Stimulated activated CD8-positive, alpha-beta memory T cell treated with anti-CD3 and anti-CD28 coated beads, Interleukin-7, amount 100 ng/mL, for 4 hours (primary cell): ENCODE results near the gene ACACA.

Source experiments
- DNase-seq, 2 donors: peaks; one replicate each; pipeline ENCODE4 v3.0.0-alpha.2; 2020; ENCODE audit warnings: low read depth in 2 of 2

Gene ACACA

DNA sequence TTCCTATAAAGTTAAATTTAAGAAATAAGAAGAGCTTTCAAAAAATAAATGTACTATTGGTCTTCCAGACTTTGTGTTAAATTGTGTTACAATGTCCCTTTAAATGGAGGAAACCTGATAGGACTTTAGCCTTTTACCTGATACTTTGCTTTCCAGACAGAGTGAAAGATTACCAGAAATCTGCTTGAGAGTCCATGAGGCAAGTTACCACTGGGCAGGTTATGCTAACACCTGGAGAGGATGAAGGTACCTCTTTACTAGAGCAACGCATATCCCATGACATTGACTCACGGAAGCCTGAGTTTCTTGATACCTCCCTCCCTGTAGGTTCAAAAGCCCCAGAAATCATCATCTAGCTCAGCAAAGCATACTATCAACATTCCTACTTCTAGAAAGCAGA is 174.7 kb downstream of the ACACA start:
- no peak for DNase-seq

DNA sequence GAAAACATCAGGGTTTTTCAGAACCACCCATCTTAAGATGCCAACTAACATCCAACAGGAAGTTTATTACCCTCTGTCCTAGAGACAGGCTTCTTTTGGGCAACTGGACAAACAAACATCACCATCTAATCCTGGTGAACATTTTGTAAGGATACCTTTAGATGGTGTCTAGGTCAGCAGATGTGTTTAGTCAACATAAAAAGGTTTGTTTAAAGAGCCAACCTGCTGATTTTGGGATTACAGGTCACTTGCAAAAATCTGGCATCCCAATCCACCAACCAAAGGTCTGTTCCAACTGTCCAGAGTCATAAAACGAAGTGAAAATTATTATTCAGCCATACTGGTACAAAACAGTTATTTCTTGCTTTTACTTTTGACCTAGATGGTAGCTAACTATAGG is 176.0 kb downstream of the ACACA start:
- DNase-seq: no peak

DNA sequence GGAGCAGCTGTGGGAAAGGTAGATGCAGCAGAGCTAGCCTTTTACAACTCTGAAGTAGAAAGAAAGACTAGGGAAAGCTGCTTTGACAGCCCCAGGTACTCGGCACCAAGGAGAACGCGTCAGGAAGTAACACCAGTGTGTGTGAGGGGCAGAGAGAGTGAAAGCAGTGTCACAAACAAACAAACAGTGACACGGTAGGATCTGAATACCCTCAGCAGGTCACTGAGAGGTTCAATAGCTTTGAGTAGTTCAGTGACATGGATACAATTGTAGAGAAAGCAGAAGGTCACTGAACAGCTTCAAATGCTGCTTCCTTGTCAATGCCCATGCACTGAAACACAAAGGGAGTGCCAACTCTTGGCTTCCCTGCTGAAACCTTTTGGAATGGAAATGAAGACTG is 181.2 kb downstream of the ACACA start:
- no peak for DNase-seq

- DNase-seq: no peak
Observed at GRCh38 chr17:37221865-37222264, 184.8 kb downstream of the ACACA start.

GRCh38 chr17:37220607-37220953 is 186.1 kb downstream of the ACACA start:
- DNase-seq: no peak

DNA sequence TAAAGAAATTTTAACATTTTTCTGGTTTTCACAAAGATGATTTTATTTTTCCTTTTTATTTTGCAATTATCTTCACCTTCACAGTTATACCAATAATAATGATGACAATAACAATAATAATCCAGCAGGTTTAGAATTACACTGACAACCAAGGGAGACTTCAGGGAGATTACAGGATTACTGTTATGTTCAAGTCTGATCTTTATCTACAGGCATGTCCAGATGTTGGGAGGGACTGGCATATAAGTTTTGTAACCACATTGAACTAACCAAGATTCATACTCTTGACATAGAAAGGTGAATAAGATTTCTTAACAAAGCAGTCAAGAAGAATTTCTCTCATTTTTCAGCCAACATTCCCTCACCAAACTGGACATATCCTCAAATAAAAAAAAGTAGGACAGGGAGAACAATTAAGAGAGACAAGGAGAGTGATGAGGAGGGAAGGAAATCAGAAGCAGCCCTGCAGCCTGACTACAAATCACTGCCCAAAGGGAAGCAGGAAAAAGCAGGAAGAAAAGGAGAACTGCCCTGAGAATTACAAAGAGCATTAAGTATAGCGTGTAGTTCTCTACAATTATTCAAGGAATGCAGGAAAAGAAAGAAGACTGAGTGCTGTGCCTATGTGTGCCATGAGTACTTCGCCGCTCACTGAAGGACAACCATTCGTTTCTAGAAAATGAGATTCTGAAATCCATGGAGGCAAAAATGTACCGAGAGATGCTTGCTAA is 186.6 kb downstream of the ACACA start:
- no peak for DNase-seq

DNA sequence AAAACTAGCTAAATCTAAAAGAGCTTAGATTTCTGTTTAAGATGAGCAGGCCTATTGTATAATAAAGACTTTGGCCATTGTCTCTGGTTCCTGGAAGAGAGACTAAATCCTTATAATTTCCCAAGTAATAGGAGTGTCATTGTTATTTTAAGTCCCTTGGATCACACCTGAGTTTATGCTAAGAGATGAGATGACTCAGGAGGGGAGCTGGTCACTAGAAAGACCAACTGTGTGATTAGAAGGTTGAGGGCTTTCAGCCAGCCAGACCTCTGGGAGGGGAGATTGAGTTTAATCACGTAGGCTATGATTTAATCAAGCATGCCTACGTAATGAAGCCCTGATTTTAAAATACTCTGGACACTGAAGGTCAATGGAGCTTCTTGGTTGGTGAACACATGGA is 187.8 kb downstream of the ACACA start:
- DNase-seq: no peak

- no peak for DNase-seq
Observed at GRCh38 chr17:37214416-37214815, 192.2 kb downstream of the ACACA start.

DNA sequence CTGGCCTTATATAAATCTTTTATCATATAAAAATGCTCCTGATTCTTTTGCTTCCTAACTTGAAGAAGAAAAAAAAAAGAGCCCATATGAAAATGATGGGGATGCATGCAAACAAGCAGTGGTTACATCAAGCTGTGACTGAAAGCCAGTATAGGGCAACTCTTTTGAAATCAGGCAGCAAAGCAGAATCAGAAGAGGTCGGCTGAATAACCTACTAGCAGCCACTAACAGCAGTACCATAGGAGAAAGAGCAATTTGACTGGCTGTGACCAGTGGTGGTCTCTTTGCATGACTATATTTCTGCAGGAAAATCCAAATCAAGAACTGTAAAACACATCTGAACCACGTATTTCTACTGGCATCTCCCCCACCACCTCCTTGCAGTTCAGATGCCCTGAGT is 192.7 kb downstream of the ACACA start:
- DNase-seq: no peak

GRCh38 chr17:37212179-37212578 is 194.5 kb downstream of the ACACA start:
- DNase-seq: no peak

GRCh38 chr17:37211136-37211535 is 195.5 kb downstream of the ACACA start:
- DNase-seq: no peak

DNA sequence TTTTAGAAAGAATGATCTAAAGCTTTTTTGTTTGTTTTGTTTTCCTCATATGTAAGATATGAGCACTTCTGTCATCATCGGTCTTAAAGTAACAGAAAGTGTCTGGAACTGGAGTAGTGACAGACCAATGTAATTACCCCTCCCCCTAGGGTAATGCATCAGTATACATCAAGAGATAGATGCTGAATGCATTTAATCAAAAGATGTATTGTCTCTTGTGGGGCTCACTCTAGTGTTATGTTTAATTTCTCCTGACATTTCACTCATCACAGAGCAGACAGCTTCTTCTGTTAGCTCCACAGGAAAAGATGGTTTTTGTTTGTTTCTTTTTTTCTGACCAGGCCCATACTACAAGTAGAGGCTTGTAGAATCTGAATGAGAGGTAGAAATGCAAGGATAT is 199.5 kb downstream of the ACACA start:
- no peak for DNase-seq

GRCh38 chr17:37206299-37206698 is 200.3 kb downstream of the ACACA start:
- no peak for DNase-seq

GRCh38 chr17:37200497-37200896 is 206.1 kb downstream of the ACACA start:
- no peak for DNase-seq

DNA sequence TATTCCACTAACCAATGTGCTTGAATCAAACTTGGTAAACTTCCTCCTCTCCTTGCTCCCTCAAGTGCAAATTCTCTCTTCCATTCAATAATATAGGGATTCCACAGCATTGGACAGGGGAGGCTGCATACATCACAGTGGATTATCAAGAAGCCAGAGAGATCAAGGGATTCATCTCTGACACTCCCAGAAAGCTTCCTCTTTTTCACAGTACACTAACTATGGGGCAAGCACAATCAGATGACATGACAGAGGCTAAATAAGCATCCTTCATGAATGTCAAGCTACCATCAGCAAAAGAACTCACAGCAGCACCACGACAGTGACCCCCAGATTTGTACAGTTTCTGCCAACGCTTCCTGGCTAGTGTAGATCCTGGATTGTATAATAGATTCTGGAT is 209.3 kb downstream of the ACACA start:
- DNase-seq: no peak

- no peak for DNase-seq
Observed at GRCh38 chr17:37194208-37194607, 212.4 kb downstream of the ACACA start.

- DNase-seq: no peak
Observed at GRCh38 chr17:37191219-37191618, 215.4 kb downstream of the ACACA start.

DNA sequence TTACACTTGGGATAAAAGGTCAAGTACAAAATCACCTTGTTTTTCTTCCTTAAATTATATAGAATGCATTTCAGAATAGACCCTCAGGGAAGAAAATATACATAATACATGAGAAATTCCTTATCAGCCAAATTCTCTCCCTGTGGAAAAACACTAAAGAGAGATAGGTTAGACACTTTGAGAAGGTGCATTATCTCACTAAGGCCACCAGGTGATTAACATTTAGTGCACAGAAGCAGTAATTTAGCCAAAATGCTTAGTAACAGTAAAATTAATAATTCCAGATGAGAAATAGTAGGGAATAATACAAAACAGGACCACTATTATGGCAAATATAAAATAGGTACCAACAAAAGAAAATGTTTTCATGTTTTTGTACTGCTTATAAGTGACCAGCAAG is 216.1 kb downstream of the ACACA start:
- DNase-seq: no peak

- no peak for DNase-seq
Observed at GRCh38 chr17:37188157-37188556, 218.5 kb downstream of the ACACA start.

GRCh38 chr17:37187262-37187661 is 219.4 kb downstream of the ACACA start:
- DNase-seq: no peak

- no peak for DNase-seq
Observed at GRCh38 chr17:37182786-37183465, 223.7 kb downstream of the ACACA start.

DNA sequence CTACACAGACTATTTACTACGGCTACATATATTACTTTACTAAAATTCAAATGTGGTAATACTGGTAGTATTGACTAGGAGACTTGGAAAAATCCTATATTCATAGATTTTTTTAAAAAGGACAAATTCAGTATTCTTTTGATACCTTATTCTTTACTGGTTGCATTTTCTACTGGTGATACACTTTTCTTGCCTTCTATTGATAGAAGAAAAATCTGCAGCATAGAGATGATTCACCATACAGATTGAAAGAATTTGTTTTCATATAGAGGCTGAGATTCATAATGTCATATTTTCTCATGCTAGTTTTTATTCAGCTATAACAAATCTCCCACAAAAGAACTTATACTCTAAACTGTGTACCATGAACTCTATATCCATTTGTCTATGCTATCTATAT is 226.3 kb downstream of the ACACA start:
- DNase-seq: no peak

DNA sequence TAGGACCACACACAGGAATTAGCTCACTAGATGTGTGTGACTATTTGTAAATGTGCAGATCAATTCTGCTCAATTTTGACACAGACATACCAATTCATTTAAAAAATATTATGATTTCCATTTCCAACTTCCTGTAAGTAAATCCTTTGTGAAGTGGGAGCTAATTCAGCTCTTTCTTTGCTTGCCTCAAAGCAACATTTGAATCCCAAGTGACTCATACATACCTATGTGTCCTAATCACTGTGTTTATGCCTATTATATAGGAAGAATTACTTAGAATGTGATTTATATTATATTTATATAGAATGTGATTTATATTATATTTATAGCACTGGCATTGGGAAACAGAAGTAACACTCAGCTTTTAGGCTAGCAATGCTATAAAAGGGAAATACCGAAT is 226.7 kb downstream of the ACACA start:
- DNase-seq: no peak
